T-helper 17 cell (primary cell): ENCODE measurements around the gene ELF4. TPM values are rescaled to one million over a fixed set of nuclear protein-coding genes. Genes with fewer than 3 reads are reported as not detected.
"Not testable (repeated sequence)": the region's sequence is repeated elsewhere in the genome, so short reads cannot be mapped to it uniquely, and the experiment has no call there.

Experiments
- ATAC-seq: fragments of 150-1000 bp; cut with Tn5 transposase; 2 replicates; pipeline ENCODE4 v1.10.0; 2021; ENCODE audit warnings: mild to moderate bottlenecking, moderate library complexity
- DNase-seq, 3 donors: peaks; one replicate each; pipeline versions ENCODE4 v3.0.0 to v3.0.0-alpha.2; 2020 to 2021
- H3K9me3 ChIP-seq: one replicate; pipeline ENCODE4 v1.7.0; 2013; ENCODE audit warnings: low read length, mild to moderate bottlenecking; ENCODE audit not compliant: control insufficient read depth, poor library complexity, severe bottlenecking
- H3K27ac Mint-ChIP-seq: one replicate; pipeline ENCODE4 v1.8.0; 2022; ENCODE audit warnings: mild to moderate bottlenecking, moderate library complexity, mixed read lengths
- H3K27me3 Mint-ChIP-seq: one replicate; pipeline ENCODE4 v1.8.0; 2022; ENCODE audit warnings: mixed read lengths
- H3K36me3 Mint-ChIP-seq: one replicate; pipeline ENCODE4 v1.8.0; 2022; ENCODE audit warnings: low read depth, mixed read lengths
- H3K4me1 Mint-ChIP-seq: one replicate; pipeline ENCODE4 v1.8.0; 2022; ENCODE audit warnings: mild to moderate bottlenecking, mixed read lengths
- H3K4me3 Mint-ChIP-seq: one replicate; pipeline ENCODE4 v1.8.0; 2022; ENCODE audit warnings: mild to moderate bottlenecking, moderate library complexity, mixed read lengths
- total RNA-seq, 4 donors: library from RNA in 2 of 4; stranded (reverse) in 2 of 4; gene quantifications; one replicate each; pipeline ENCODE4 v1.2.3 and lab custom pipeline; 2022 to 2026

The ELF4 gene
- total RNA-seq, 2 donors from 2014 or later, result 28.4 to 34.6 TPM

DNA sequence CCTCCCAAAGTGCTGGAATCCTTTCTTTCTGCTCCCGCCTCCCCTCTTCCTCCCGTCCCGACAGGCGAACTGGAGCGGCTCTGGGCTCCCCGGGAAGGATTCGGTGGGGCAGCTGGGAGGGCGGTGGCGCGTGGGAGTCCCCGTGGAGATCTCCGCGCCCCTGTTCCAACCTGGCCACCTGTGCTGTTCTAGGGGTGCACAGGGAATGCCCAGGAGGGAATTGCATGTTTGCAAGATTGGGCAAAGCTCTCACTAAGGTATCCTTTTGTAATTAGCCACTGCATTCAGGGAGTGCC, 11.2 kb upstream of the ELF4 start:
- no peak for ATAC-seq
- H3K27ac Mint-ChIP-seq, result no peak overlapping the region

GRCh38 chrX:130120746-130121504, 10.6 kb upstream of the ELF4 start:
- Mint-ChIP-seq H3K36me3 (no peaks in the 10 kb centered on the region), H3K27me3 (no peaks in the 10 kb centered on the region), H3K27ac (no peak overlapping the region), H3K4me3 (peak overlapping the region; percentile 74), H3K4me1 (peaks cover 5% of the 10 kb centered on the region)
- no peaks in the 10 kb centered on the region for H3K9me3 ChIP-seq
- ATAC-seq (peak; percentile 89), DNase-seq (peak; percentile 54 to 63 (median 61))

More for the DNA sequence above, 11.2 kb upstream of the ELF4 start:
- Mint-ChIP-seq H3K4me3 (peak overlapping the region; percentile 74), H3K27me3 (no peaks in the 10 kb centered on the region), H3K4me1 (peaks cover 5% of the 10 kb centered on the region), H3K36me3 (no peaks in the 10 kb centered on the region)
- DNase-seq, result no peak
- H3K9me3 ChIP-seq, result no peaks in the 10 kb centered on the region

GRCh38 chrX:130120321-130120731, 10.0 kb upstream of the ELF4 start:
- ATAC-seq, result peak; percentile 43
- Mint-ChIP-seq H3K27ac (no peak overlapping the region), H3K36me3 (no peaks in the 10 kb centered on the region), H3K4me1 (peaks cover 5% of the 10 kb centered on the region), H3K27me3 (no peaks in the 10 kb centered on the region), H3K4me3 (peak overlapping the region; percentile 74)
- no peak for DNase-seq
- no peaks in the 10 kb centered on the region for H3K9me3 ChIP-seq

DNA sequence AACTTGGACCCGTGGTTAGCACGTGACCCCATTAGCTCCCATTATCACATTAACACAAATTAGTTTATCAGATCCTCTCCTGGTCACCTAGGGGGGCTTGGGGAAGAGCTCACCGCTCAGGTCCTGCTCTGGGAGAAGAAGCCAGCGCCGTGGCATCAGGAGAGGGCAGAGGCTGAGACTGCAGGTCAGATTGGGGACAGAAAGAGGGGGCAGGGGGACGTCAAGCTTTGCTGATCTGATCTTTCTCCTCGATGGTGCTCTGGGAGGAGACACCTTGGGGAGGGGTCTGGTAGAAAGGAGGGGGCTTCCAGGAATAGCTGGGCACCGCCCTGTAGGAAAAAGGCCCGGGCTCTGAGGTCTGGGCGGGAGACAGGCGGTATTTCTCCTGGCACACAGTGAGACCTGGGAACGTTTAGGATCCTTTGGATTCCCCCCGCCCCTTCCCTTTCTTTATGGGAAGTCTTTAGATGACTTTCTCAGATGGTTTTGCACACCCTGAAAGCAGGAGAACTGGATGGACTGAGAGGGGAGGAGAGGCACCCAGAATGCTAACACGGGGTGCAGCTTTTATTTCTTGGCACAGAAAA, 9.1 kb upstream of the ELF4 start:
- H3K36me3 Mint-ChIP-seq, result no peaks in the 10 kb centered on the region
- DNase-seq (no peak), ATAC-seq (no peak)
- H3K9me3 ChIP-seq, result no peaks in the 10 kb centered on the region
- H3K4me3 Mint-ChIP-seq, result peak overlapping the region; percentile 74
- H3K4me1 Mint-ChIP-seq, result peaks cover 5% of the 10 kb centered on the region
- no peak overlapping the region for H3K27ac Mint-ChIP-seq
- H3K27me3 Mint-ChIP-seq, result no peaks in the 10 kb centered on the region

GRCh38 chrX:130118441-130119311, 8.4 kb upstream of the ELF4 start:
- H3K9me3 ChIP-seq, result no peaks in the 10 kb centered on the region
- ATAC-seq, result no peak
- Mint-ChIP-seq H3K36me3 (no peaks in the 10 kb centered on the region), H3K4me3 (peak overlapping the region; percentile 50), H3K4me1 (peaks cover 7% of the 10 kb centered on the region), H3K27me3 (no peaks in the 10 kb centered on the region), H3K27ac (peak overlapping the region; percentile 69)
- DNase-seq, result no peak

GRCh38 chrX:130117166-130117565, 6.9 kb upstream of the ELF4 start:
- Mint-ChIP-seq H3K27me3 (no peaks in the 10 kb centered on the region), H3K36me3 (no peaks in the 10 kb centered on the region), H3K27ac (no peak overlapping the region), H3K4me3 (no peak overlapping the region), H3K4me1 (peaks cover 7% of the 10 kb centered on the region)
- no peaks in the 10 kb centered on the region for H3K9me3 ChIP-seq
- no peak for DNase-seq
- ATAC-seq, result no peak

DNA sequence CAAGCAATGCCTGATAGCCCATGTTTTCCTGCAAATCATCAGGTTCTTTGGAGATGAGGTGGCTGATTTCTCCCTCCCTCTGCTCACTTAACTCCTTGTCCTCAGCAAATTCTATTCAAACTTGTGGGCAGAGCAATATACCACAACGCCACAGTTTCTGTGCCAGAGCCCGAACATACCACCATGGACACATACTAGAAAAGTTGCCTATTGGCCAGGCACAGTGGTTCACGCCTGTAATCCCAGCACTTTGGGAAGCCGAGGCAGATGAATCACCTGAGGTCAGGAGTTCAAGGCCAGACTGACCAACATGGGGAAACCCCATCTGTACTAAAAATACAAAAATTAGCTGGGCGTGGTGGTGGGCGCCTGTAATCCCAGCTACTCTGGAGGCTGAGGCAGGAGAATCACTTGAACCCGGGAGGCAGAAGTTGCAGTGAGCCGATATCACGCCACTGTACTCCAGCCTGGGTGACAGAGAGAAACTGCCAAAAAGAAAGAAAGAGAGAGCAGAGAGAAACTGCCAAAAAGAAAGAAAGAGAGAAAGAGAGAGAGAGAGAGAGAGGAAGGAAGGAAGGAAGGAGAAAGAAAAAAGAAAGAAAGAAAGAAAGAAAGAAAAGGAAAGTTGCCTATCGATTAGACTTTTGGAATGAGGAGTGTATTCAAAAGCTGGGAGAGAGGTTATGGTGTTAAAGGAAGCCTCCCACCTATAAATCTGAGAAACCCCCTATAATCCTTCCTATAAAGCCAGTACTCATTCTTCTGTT, 5.0 kb upstream of the ELF4 start:
- not testable (repeated sequence) for H3K27me3 Mint-ChIP-seq, H3K4me3 Mint-ChIP-seq, H3K36me3 Mint-ChIP-seq, H3K9me3 ChIP-seq, ATAC-seq, DNase-seq, H3K4me1 Mint-ChIP-seq, H3K27ac Mint-ChIP-seq

DNA sequence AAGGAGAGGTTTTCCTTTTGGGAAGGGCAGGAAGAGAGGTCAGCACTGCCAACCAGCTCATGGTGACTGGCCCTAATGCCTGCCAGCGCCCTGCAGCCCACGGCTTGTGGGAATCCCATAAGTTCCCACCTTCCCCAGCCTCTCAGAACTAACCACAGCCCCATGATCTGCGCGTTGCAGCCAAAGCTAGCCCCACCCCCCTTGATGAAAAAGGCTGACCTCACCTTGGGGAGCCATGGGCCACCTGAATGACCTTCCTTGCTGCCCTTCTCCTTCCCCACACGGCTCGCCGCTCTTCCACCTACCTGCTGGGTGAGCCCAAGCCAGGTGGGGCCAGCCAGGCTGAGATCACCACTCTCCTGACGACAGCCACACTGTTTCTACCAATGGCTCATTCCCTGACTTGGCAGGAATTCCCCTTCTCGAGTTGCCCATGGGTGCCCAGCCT, 3.9 kb upstream of the ELF4 start:
- Mint-ChIP-seq H3K27ac (no peak overlapping the region), H3K27me3 (no peaks in the 10 kb centered on the region), H3K4me1 (peaks cover 7% of the 10 kb centered on the region), H3K4me3 (no peak overlapping the region), H3K36me3 (no peaks in the 10 kb centered on the region)
- H3K9me3 ChIP-seq, result no peaks in the 10 kb centered on the region
- DNase-seq (no peak), ATAC-seq (no peak)

- no peaks in the 10 kb centered on the region for H3K9me3 ChIP-seq
- no peak for ATAC-seq
- Mint-ChIP-seq H3K36me3 (peaks cover 2% of the 10 kb centered on the region), H3K27me3 (no peaks in the 10 kb centered on the region), H3K27ac (peak overlapping the region; percentile 4), H3K4me1 (peaks cover 10% of the 10 kb centered on the region), H3K4me3 (peak overlapping the region; percentile 64)
- no peak for DNase-seq
These were observed 1.2 kb upstream of the ELF4 start for GRCh38 chrX:130111220-130112154.

DNA sequence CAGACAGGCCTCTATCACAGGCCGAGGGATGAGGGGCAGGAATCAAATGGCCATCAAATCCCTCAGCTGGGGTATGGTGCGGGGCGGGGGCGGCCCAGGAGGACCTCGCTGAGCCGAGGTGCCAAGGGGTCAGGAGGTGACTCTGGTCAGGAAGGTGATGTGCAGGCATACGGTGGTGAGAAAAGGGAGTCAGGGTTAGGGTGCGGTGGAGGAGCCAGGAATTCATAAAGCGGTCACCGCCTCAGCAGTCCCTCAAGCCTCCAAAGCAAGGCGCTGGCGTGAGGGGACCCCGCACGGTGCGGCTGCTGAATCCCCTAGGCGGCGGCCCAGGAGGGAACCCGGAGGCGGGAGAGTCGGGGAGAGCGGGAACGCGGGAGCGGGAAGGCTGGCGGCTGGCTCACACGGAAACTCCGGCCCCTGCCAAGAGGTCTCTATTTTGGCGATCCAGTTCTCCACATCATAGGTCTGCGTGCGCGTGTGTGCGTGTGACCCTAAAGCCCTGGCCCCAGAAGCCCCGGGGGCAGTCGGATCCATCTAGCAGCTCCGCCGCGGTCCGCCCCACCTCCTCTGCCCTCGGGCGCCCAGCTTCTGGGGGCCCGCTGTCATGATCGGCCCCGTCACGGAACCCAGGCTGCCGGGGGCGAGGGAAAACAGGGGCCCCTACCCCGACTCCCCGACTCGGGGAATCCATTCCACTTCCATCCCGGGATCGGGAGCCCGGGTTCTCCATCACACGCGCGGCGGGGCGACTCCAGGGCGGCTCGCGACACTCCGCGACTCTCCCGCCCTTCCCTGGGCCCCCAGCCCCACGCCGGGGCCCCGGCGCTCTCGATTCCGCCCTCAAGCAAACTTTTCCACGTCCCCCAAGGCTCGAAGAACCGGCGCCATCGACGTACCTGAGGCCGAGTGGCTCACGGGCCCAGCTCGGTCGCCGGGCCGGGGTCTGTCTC, 593 bp downstream of the ELF4 start:
- Mint-ChIP-seq H3K4me1 (peaks cover 18% of the 10 kb centered on the region), H3K36me3 (peaks cover 2% of the 10 kb centered on the region), H3K4me3 (peak overlapping the region; percentile 95), H3K27me3 (no peaks in the 10 kb centered on the region), H3K27ac (peak overlapping the region; percentile 85)
- ATAC-seq (no peak), DNase-seq (no peak)
- no peaks in the 10 kb centered on the region for H3K9me3 ChIP-seq

DNA sequence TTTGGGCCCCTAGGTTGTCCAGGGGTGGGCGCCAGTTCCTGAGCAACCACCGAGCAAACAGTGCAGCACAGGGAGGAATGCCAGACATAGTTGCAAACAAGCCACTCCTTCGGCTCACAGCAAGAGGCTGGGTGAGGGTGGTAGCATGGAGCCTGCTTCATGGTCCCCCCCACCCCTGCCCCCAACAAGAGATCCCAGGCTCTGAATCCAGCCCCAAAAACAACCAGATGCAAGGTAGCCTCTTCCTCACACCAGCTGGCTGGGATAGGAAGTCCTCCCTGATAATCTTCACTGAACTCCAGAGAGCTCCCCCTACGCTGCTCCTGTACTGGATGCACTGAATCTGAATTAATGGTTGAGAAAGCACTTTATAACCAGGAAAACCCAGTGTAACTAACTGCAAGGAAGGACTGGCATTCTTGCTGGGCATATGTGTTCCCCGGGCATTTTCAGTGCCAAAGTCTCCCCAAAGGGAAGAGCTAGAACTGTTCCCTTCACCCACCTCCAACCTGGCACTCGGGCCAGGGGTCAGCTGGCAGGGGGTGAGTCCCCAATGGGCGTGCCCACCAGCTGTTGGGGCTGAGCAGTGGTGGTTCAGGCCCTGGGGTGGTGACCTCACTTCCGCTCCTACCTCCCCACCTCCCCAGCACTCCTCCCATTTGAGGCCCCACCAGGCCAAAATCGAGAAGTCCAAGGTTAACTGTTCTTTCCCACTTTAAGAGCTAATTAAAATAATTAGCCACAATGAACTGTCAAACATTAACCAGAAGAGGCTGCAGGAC, 1.5 kb downstream of the ELF4 start:
- ATAC-seq, result peak; percentile 55
- H3K4me3 Mint-ChIP-seq, result peak overlapping the region; percentile 95
- peaks cover 2% of the 10 kb centered on the region for H3K36me3 Mint-ChIP-seq
- no peak for DNase-seq
- peak overlapping the region; percentile 85 for H3K27ac Mint-ChIP-seq
- H3K27me3 Mint-ChIP-seq, result no peaks in the 10 kb centered on the region
- H3K9me3 ChIP-seq, result no peaks in the 10 kb centered on the region
- peaks cover 21% of the 10 kb centered on the region for H3K4me1 Mint-ChIP-seq
